ENCODE data around the gene PCED1B.

DNA sequence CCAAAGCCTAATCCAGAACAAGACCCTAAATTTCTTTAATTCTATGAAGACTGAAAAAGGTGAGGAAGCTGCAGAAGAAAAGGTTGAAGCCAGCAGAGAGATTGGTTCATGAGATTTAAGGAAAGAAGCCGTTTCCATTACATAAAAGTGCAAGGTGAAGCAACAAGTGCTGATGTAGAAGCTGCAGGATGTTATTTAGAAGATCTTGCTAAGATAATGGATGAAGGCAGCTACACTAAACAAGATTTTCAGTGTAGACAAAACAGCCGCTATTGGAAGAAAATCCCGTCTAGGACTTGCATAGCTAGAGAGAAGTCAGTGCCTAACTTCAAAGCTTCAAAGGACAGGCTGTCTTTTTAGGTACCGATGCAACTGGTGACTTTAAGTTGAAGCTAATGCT is 65.8 kb downstream of the PCED1B start:
- TF ChIP-seq CTCF (conservative IDR thresholded peaks at IDR 0.05 in 1 of 2, IDR thresholded peaks at IDR 0.05 in 1 of 2; ENCODE audit: low read depth in 1 of 2, low read length in 2 of 2) (no peak), EZH2 (IDR thresholded peaks at IDR 0.05; ENCODE audit: low read length, missing control alignments) (no peak)

Measured in fibroblast of lung (primary cell).